Right lobe of liver (tissue), 6 donors: Measurements from ENCODE around the gene CITED2. TPM values are rescaled to one million over a fixed set of nuclear protein-coding genes. Genes with fewer than 3 reads are reported as not detected.
A peak's percentile ranks its signal among the peaks of the same experiment; 100 is the strongest.

Experiments
- ATAC-seq, 4 donors: fragments of 200-7000 bp; cut with Tn5 transposase; one replicate each; pipeline ENCODE4 v1.9.1; 2020; ENCODE audit warnings: mild to moderate bottlenecking in 4 of 4, moderate library complexity in 4 of 4
- DNase-seq, 3 donors: peaks; one replicate each; pipeline ENCODE4 v3.0.0-alpha.2; 2020
- H3K27ac ChIP-seq, 3 donors: fragments of 200-600 bp; one replicate each; pipeline ENCODE4 v1.8.0; 2022
- H3K27me3 ChIP-seq, 2 donors: fragments of 200-600 bp; one replicate each; pipeline ENCODE4 v1.8.0; 2022
- H3K36me3 ChIP-seq, 4 donors: fragments of 200-600 bp; sonication (generic) in 1 of 4; one replicate each; pipeline versions ENCODE4 v1.5.1 to v1.8.0; 2017 to 2022; ENCODE audit warnings: control low read depth in 1 of 4
- H3K4me1 ChIP-seq, 4 donors: fragments of 200-600 bp; sonication (generic) in 1 of 4; one replicate each; pipeline versions ENCODE4 v1.5.1 to v1.8.0; 2017 to 2022; ENCODE audit warnings: control low read depth in 1 of 4
- H3K4me3 ChIP-seq, 3 donors: fragments of 200-600 bp; one replicate each; pipeline ENCODE4 v1.8.0; 2022
- H3K9me3 ChIP-seq, 4 donors: fragments of 200-600 bp; sonication (generic) in 1 of 4; one replicate each; pipeline versions ENCODE4 v1.5.1 to v1.8.0; 2017 to 2022; ENCODE audit warnings: control low read depth in 1 of 4
- POLR2A ChIP-seq: fragments of 450-650 bp; IDR thresholded peaks from one replicate; pipeline ENCODE4 v1.6.1; 2017; ENCODE audit warnings: antibody characterized with exemption, mild to moderate bottlenecking
- WGBS: methylation state at CpG from one replicate; pipeline ENCODE4 v1.1.6; 2018; ENCODE audit warnings: low coverage, low lambda C conversion rate; ENCODE audit not compliant: insufficient coverage; ENCODE audit errors: missing lambda C conversion rate; 5-methylcytosine and 5-hydroxymethylcytosine counted together
- intact Hi-C, 2 donors: fragments of 100-400 bp; cut with DNase I; formaldehyde crosslinking; loops; one replicate each; pipeline versions ENCODE4 v1.11.2 to v1.14.1; 2022
- long read RNA-seq: library from polyadenylated mRNA; unstranded; transcript quantifications from one replicate; pipeline ENCODE4 v2.0.0, GENCODE V29; 2019
- total RNA-seq, 6 experiments: library from RNA; depleted of rRNA in 2 of 6; stranded (reverse); fragments of >200 nt in 2 of 6; fragmentation: NEBNext Ultra II Directional in 3 of 6; extraction: Animal tissue kit (Norgen Biotek cat#: 25700) in 3 of 6; gene quantifications; one replicate each; pipeline versions ENCODE4 v1.1.0 to v1.2.4, GENCODE V29; 2016 to 2023
- TF ChIP-seq, protein P1 (sequence below), 4 donors: fragments of 200-600 bp in 3 of 4; fragments of 450-650 bp in 1 of 4; IDR thresholded peaks; one replicate each; pipeline versions ENCODE4 v1.5.1 to v1.8.0; 2016 to 2022; ENCODE audit warnings: antibody characterized with exemption in 4 of 4, mild to moderate bottlenecking in 2 of 4
- donor health status: DM: no; HTN: yes; CAD: no.
- donor health status: DM: no; HTN: no; CAD: no.
- donor health status: DM: no; HTN: no; CAD: no.
- donor health status: DM: no; HTN: yes; CAD: no.
- donor health status: DM: no; HTN: yes; CAD: no.

The CITED2 gene, protein sequence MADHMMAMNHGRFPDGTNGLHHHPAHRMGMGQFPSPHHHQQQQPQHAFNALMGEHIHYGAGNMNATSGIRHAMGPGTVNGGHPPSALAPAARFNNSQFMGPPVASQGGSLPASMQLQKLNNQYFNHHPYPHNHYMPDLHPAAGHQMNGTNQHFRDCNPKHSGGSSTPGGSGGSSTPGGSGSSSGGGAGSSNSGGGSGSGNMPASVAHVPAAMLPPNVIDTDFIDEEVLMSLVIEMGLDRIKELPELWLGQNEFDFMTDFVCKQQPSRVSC
- 100 to 1,000 TPM in 4 of 6 experiments, 10 to 100 TPM in 2; 76.6 to 373 (median 126) TPM for total RNA-seq
- long read RNA-seq = 0 reads

DNA sequence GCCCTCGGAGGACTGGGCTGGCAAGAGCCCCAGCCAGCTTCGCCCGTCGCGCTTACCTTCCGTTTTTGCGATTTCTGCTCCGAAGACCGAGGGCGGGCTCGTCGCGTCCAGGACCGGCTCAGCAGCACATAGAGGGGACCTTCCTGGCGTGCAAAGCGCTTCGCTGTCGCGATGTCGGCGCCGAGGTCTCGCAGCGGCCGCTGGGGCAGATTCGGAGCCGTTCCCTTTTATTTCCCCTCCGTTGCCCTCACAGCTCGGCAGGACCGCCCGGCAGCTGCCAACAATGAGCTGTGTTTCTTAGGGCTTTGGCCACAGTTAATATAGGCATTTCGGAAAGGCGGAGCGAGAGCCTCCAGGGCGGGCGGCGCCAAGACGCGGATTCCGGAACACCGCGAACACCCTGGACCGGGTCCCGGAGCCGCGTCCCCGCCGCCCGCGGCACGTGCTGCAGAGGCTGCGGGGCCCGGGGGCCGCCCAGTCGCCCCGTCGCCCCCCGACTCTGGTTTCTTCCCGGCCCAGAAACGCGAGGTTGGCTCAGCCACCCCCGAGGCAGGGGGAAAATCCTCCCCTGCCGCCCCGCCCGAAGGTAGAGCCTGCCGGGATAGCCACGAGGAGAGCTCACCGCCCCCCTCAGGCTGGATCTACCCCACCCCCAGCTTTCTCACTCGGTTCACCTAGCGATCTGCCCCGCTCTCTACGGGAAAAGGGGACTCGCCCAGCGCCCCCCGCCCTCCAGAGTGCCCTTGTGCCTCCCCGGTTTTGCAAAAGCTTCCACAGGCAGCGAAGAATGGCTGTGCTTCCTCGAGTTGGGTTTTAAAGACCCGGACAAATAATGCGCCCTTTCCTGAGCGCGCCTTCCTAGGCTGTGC lies at the start of gene CITED2:
Gene CITED2 (minus strand): TSS at position 292 of the 869 bp plus-strand sequence. CDS start 704 bp downstream, outside the sequence.
- TF ChIP-seq POLR2A = peak; percentile 98
- TF ChIP-seq, protein P1, sequence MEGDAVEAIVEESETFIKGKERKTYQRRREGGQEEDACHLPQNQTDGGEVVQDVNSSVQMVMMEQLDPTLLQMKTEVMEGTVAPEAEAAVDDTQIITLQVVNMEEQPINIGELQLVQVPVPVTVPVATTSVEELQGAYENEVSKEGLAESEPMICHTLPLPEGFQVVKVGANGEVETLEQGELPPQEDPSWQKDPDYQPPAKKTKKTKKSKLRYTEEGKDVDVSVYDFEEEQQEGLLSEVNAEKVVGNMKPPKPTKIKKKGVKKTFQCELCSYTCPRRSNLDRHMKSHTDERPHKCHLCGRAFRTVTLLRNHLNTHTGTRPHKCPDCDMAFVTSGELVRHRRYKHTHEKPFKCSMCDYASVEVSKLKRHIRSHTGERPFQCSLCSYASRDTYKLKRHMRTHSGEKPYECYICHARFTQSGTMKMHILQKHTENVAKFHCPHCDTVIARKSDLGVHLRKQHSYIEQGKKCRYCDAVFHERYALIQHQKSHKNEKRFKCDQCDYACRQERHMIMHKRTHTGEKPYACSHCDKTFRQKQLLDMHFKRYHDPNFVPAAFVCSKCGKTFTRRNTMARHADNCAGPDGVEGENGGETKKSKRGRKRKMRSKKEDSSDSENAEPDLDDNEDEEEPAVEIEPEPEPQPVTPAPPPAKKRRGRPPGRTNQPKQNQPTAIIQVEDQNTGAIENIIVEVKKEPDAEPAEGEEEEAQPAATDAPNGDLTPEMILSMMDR (IDR thresholded peaks at IDR 0.05) = peak in 3 of 4 donors; percentile 6 to 27 (median 13)
- WGBS = 0% methylated on average over 38 of the region's 82 CpGs
- intact Hi-C loops = loop anchor here (10.0 kb wide), 2 partner anchors 310 to 460 kb away; no protein-coding TSS in a partner anchor
- H3K27me3 ChIP-seq = no peaks in the 10 kb centered on the region
- H3K27ac ChIP-seq = peak within 1 kb of the TSS; percentile 88 to 97 (median 94)
- H3K36me3 ChIP-seq = peaks cover 0 to 22% (median 0%) of the 10 kb centered on the region in 4 donors
- peak within 1 kb of the TSS; percentile 71 to 73 (median 71) for H3K4me3 ChIP-seq
- ATAC-seq (peak; percentile 57 to 76 (median 70)), DNase-seq (peak; percentile 93 to 96 (median 96))
- peaks cover 0 to 44% (median 9%) of the 10 kb centered on the region in 4 donors for H3K4me1 ChIP-seq
- H3K9me3 ChIP-seq = no peaks in the 10 kb centered on the region

DNA sequence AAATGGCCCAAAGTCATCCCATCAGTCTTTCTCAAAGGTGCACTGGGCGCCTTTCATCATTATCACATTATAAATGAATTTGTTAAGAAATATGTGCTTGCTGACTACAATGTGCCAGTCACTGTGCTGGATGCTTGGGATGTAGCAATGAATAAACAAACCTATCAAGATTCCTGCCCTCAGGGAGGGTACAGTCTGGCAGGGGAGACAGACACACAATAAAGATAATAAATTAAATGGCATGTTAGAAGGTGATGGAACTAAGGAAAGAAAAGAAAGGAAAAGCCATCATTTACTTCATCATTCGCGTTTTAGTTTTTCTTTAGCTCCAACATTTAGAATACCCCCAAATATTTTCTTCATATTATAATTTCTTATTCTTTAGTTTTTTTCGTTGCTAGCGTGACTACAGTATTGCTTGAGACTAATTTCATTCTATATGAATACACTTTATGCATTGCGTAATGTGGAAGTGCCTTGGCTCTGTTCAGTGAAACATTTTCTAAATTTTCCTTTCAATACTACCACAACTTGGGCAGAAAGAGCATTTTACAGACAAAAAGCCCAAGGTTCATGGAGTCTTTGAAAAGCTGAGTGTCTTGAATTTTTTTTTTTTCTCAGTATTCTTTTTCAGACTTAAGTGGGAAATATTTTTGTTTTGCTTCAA lies 48.7 kb upstream of the CITED2 start:
- Histone ChIP-seq H3K27ac (no peak overlapping the region), H3K4me1 (no peaks in the 10 kb centered on the region), H3K4me3 (no peak overlapping the region), H3K36me3 (no peaks in the 10 kb centered on the region), H3K27me3 (no peaks in the 10 kb centered on the region), H3K9me3 (no peaks in the 10 kb centered on the region)
- intact Hi-C loops = no loop called here
- TF ChIP-seq, protein P1 (IDR thresholded peaks at IDR 0.05) = no peak
- TF ChIP-seq POLR2A = no peak
- 79% methylated on average over 6 of the region's 6 CpGs for WGBS
- ATAC-seq (no peak), DNase-seq (no peak)

DNA sequence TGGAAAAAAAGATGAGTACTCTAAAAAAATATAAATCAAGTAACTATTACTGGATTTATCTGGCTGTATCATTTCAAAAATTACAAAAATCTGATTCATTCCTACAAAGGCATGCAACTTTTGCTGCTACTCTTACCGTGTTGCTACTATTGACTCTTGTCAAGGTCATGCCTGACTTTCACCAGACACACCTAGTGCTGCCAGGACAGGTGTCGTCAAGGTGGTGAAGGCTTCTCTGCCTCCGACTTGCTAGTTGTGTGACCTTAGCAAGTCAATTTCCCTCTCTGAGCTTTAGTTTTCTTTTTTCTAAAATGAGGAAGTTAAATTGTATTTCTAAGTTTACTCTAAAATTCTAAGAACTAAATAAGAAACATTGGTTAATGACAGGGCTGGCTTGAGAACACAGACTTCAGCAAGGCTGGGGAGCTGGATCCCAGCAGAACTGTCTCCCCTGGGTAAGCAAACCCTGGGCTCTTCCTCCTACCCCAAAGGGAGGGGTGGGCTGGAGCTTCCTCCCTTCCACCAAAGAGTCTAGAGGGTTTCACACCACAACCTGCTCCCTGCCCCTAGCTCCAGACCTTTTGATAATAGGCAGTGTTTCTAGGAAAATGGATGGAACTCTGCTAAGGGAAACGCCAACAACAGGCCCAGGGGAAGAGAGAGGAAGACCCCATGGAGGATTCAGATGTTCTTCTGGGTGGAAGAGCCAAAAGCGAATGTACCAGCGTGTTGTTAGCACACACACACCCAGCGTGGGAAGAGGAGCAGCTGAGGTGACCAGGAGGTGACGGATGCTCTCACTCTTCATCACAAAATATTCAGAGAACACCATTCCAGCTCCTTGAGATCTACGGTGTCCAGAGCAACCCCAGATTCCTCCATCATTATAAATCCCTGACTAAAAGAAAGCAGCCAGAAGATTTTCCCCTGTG lies 47.9 kb upstream of the CITED2 start:
- no peak for DNase-seq
- no peaks in the 10 kb centered on the region for H3K4me1 ChIP-seq
- ATAC-seq = no peak
- intact Hi-C loops = no loop called here
- no peaks in the 10 kb centered on the region for H3K9me3 ChIP-seq
- H3K4me3 ChIP-seq = no peak overlapping the region
- WGBS = 68% methylated on average over 7 of the region's 9 CpGs
- no peak overlapping the region for H3K27ac ChIP-seq
- H3K36me3 ChIP-seq = no peaks in the 10 kb centered on the region
- no peak for TF ChIP-seq POLR2A
- TF ChIP-seq, protein P1 (IDR thresholded peaks at IDR 0.05) = no peak
- no peaks in the 10 kb centered on the region for H3K27me3 ChIP-seq
